HG02763 (cell line): ENCODE data around the gene SMPX.

Experiments
- ATAC-seq: cut with Tn5 transposase; IDR thresholded peaks from one replicate; pipeline ENCODE4 v1.9.1; 2021; ENCODE audit warnings: mild to moderate bottlenecking, moderate library complexity; ENCODE audit not compliant: unreplicated experiment

Gene SMPX

GRCh38 chrX:21658746-21659145 is 99.2 kb downstream of the SMPX start:
- no peak for ATAC-seq

- ATAC-seq: no peak
Observed at GRCh38 chrX:21658152-21658737, 99.7 kb downstream of the SMPX start, which contains the start of gene KLHL34. Gene KLHL34 (minus strand): TSS chrX:21658330. CDS start chrX:21657788, 542 bp downstream.

GRCh38 chrX:21657318-21658151 is 100.4 kb downstream of the SMPX start:
- no peak for ATAC-seq

GRCh38 chrX:21656587-21657317 is 101.2 kb downstream of the SMPX start:
- ATAC-seq: no peak
